HG02798 (cell line): Measurements from ENCODE around the gene KCNJ12.

Experiments
- ATAC-seq: cut with Tn5 transposase; IDR thresholded peaks from one replicate; pipeline ENCODE4 v1.9.1; 2021; ENCODE audit warnings: mild to moderate bottlenecking; ENCODE audit not compliant: unreplicated experiment, poor library complexity

The KCNJ12 gene

GRCh38 chr17:21463779-21464407, 87.7 kb downstream of the KCNJ12 start:
- no peak for ATAC-seq

- no peak for ATAC-seq
These were observed 88.5 kb downstream of the KCNJ12 start for GRCh38 chr17:21464611-21465021.

- no peak for ATAC-seq
These were observed 90.4 kb downstream of the KCNJ12 start for GRCh38 chr17:21466550-21466949.

GRCh38 chr17:21467196-21467595, 91.0 kb downstream of the KCNJ12 start:
- ATAC-seq = no peak

GRCh38 chr17:21467739-21468490, 91.8 kb downstream of the KCNJ12 start:
- ATAC-seq = no peak
